ENCODE measurements around the gene C1orf232.

C1orf232 gene

GRCh38 chr1:26169198-26169554, 413 bp upstream of the C1orf232 start:
- no peak for TF ChIP-seq CTCF (IDR thresholded peaks at IDR 0.05; ENCODE audit: low read depth, low read length, missing control alignments)
- no peak overlapping the region for H3K4me3 ChIP-seq (ENCODE audit: low read depth, low read length)
- DNase-seq (ENCODE audit: low read depth) = no peak

GRCh38 chr1:26166719-26167281, 2.0 kb downstream of the C1orf232 start:
- H3K4me3 ChIP-seq (ENCODE audit: low read depth, low read length) = no peak overlapping the region
- TF ChIP-seq CTCF (IDR thresholded peaks at IDR 0.05; ENCODE audit: low read depth, low read length, missing control alignments) = no peak
- no peak for DNase-seq (ENCODE audit: low read depth)

GRCh38 chr1:26164861-26165842, 3.6 kb downstream of the C1orf232 start:
- H3K4me3 ChIP-seq (ENCODE audit: low read depth, low read length) = no peak overlapping the region
- no peak for TF ChIP-seq CTCF (IDR thresholded peaks at IDR 0.05; ENCODE audit: low read depth, low read length, missing control alignments)
- DNase-seq (ENCODE audit: low read depth) = no peak

GRCh38 chr1:26164036-26164860, 4.5 kb downstream of the C1orf232 start:
- DNase-seq (ENCODE audit: low read depth) = no peak
- TF ChIP-seq CTCF (IDR thresholded peaks at IDR 0.05; ENCODE audit: low read depth, low read length, missing control alignments) = peak; percentile 55
- no peak overlapping the region; the same call in 1 of the 2 replicates for H3K4me3 ChIP-seq (ENCODE audit: low read depth, low read length)

GRCh38 chr1:26163684-26164035, 5.1 kb downstream of the C1orf232 start:
- no peak overlapping the region for H3K4me3 ChIP-seq (ENCODE audit: low read depth, low read length)
- TF ChIP-seq CTCF (IDR thresholded peaks at IDR 0.05; ENCODE audit: low read depth, low read length, missing control alignments) = no peak
- no peak for DNase-seq (ENCODE audit: low read depth)

- no peak overlapping the region for H3K4me3 ChIP-seq (ENCODE audit: low read depth, low read length)
- DNase-seq (ENCODE audit: low read depth) = no peak
- TF ChIP-seq CTCF (IDR thresholded peaks at IDR 0.05; ENCODE audit: low read depth, low read length, missing control alignments) = no peak
Observed at GRCh38 chr1:26162220-26162709, 6.5 kb downstream of the C1orf232 start.

All from GM12864 (cell line).